WI38 (cell line): ENCODE measurements around the gene SUGT1.
"Not testable (repeated sequence)": the region's sequence is repeated elsewhere in the genome, so short reads cannot be mapped to it uniquely, and the experiment has no call there.

Experiments
- H3K4me3 ChIP-seq: 2 replicates; pipeline ENCODE4 v1.5.1; 2011; ENCODE audit warnings: low read depth, mild to moderate bottlenecking, control low read depth, low read length
- CTCF ChIP-seq: IDR thresholded peaks from 2 replicates; pipeline ENCODE4 v1.5.1; 2012; ENCODE audit warnings: low read depth, mild to moderate bottlenecking, control low read depth, low read length

Gene SUGT1

DNA sequence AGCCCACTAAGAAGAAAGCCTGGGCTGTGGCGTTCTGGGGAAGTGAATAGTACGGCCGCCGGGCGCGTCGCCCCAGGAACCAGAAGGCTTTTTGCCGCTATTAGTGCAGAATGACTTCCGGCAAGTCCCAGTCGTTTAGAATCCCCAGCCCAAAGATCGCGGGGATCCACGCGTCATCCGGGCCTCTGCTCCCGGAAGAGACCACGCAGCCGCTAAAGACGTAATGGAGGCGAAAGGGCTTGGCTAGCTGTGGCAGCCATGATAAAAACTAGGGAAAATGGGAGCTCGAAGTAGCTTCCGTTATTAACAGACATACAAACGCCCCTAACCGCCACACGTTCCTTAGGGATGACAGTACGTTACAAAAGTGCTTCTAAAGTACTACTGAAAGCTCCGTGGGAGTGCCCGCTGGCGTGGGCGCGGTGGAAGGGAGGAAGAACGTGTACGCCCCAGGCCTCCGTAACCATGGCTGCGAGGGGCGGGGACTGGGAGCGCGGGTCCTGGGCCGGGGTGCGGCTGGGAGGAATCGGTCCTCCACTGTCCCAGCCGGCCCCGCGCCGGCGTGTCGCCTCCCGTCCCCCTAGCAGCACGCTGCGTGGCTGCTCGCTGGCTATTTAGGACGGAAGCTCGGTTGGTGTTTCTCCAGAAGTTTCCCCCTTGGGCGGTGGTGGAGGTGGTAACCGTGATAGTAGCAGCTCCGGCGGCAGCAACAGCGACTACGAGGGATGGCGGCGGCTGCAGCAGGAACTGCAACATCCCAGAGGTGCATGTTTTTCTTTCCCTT lies at the start of gene SUGT1:
SUGT1 (plus strand) TSS at position 641 of the 784 bp plus-strand sequence; CDS start at position 726, 85 bp downstream.
- H3K4me3 ChIP-seq, result peak within 1 kb of the TSS; percentile 96
- peak; percentile 61 for TF ChIP-seq CTCF

GRCh38 chr13:52603316-52603715 lies 49.3 kb upstream of the SUGT1 start:
- H3K4me3 ChIP-seq, result not testable (repeated sequence)

- not testable (repeated sequence) for H3K4me3 ChIP-seq
These were observed 46.5 kb upstream of the SUGT1 start for GRCh38 chr13:52606126-52606525.

DNA sequence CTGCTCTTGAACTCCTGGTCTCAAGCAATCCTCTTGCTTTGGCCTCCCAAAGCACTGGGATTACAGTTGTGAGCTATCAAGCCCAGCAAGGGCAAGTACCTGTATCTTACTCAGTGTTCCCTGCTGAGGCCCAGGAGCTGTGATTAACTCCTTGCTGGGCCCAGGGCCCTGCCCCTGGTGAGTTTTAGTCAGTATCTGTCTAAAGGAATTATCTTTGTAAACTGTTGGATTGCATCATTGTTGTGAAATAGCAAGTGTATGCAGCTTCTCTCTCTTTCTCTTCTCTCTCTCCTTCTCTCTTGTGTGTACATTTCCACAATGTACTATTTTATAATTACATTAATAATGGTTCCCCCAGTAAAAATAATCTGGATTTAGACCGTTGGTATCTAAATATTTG lies 45.8 kb upstream of the SUGT1 start:
- not testable (repeated sequence) for H3K4me3 ChIP-seq

DNA sequence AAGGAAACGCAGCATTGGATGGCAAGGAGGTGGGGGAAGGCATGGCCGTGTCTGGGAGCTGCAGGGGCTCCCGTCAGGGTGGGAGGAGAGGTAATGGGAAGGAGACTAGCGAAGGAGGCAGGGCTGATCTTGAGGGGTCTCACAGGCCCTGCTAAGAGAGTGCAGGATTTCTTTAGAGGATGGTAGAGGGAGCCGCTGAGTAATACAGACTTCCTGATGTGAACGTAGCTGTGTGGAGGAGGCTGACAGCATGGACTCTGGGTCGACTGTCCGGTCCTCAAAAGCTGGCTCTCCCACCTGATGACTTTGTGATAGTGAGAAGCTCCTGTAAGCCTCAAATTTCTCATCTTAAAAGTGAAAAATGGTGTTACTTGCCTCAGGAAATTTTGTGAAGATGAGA lies 44.5 kb upstream of the SUGT1 start:
- not testable (repeated sequence) for H3K4me3 ChIP-seq

GRCh38 chr13:52609013-52609606 lies 43.5 kb upstream of the SUGT1 start:
- H3K4me3 ChIP-seq, result not testable (repeated sequence)

DNA sequence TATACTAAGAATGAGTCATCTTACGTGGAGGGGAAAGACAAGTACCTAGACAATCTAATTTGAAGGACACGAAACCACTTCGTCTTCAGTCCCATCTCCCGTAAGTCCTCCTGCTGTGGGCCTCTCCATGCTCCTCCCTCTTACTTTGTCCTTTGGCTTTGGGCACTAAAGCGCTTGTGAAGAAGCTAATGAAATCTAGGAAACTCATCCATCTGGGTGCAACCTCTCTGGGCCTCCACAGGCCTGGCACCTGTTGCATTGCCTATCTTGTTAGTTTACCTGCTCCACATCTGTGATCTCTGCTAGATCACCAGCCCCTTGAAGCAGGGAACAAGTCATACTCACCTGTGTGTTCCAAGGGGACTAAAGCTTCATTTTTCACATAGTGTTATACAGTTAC lies 42.5 kb upstream of the SUGT1 start:
- not testable (repeated sequence) for H3K4me3 ChIP-seq

DNA sequence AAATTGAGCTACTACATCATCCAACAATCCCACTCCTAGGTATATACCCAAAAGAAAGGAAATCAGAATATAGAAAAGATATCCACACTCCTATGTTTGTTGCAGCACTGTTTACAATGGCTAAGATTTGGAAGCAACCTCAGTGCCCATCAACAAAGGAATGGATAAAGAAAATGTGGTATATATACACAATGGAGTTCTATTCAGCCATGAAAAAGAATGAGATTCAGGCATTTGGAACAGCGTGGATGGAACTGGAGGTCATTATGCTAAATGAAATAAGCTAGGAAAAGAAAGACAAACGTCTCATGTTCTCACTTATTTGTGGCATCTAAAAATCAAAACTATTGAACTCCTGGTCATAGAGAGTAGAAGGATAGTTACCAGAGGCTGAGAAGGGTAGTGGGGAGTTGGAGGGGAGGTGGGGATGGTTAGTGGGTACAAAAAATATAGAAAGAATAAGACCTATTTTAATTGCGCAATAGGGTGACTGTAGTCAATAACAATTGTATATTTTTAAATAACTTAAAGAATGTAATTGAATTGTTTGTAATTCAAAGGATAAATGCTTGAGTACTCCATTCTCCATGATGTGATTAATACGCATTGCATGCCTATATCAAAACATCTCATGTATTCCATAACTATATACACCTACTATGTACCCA lies 37.4 kb upstream of the SUGT1 start:
- no peak for TF ChIP-seq CTCF
- no peak overlapping the region for H3K4me3 ChIP-seq

- TF ChIP-seq CTCF, result no peak
These were observed 36.8 kb upstream of the SUGT1 start for GRCh38 chr13:52615812-52616211.

DNA sequence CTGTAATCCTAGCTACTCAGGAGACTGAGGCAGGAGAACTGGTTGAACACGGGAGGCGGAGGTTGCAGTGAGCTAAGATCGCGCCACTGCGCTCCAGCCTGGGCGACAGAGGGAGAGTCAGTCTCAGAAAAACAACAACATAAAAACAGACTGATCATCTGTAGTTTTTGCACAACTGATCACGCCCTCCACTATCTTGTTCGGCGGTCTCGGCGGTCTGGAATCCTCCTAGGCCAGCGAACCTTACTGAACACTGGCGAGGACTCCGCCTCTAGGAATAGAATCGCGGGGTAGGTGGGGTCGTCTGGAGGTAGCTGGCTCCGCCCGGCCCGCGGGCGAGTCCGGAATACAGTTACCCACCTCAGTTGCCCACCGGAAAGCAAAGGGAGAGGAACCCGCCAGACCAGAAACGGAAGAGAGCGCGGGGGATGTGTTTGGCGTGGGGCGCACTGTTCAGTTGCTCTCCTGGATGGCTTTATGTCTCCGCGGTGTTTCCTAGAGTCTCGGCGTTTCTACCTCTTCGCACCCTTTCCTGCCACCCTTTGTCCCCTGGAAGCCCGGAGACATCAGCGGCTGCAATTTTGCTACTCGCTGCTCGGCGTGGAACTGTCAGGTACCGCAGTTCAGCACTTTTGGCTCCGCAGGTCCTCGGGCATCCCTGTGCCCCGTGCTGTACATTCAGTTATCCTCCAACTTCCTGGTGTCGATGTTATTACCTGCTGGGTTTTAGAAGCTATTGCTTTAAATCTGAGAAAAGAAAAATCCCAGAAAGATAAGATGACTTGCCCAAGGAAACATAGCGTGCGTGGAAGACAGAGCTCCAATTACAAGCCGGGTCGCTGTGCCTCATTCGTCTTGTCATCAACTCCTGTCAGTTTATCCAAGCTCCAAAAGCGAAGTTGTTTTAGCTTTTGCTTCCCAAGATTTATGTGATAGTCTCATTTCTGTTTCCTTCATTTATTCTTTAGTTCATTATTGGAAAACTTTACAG lies 35.3 kb upstream of the SUGT1 start:
- H3K4me3 ChIP-seq, result peak overlapping the region; percentile 78
- TF ChIP-seq CTCF, result no peak

More at GRCh38 chr13:52615812-52616211, 36.8 kb upstream of the SUGT1 start:
- no peak overlapping the region for H3K4me3 ChIP-seq

DNA sequence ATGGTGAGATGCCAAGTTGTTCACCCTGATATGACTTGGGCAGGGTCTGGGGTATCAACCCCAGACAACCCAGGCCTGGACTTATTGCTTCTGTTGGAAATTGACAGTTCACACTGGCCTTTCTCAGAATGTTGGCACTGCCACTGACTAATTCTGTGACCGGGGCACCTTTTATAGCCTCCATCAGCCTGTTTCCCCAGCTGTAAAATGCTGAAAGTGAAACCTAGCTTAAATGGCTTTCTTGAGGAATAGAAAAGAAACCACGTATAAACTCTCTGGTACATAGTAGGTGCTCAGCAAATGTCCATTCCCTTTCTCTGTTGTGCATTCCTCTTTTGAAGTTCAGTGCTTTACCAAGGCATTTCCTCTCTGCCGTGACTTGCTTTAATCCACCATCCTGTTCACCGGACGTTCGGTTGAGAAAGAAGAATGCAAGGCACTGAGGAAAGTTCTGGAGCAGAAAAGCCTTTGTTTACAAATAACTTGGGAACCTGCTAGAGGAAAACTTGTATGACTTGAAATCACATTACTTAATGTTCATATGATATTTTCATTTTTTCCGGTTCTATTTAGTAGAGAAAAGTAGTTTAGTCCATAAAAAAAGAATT lies 21.4 kb upstream of the SUGT1 start:
- not testable (repeated sequence) for H3K4me3 ChIP-seq
